Left kidney (tissue), 8 donors: ENCODE results near the gene CALCOCO2. TPM values are rescaled to one million over a fixed set of nuclear protein-coding genes. Genes with fewer than 3 reads are reported as not detected.
"Not testable (repeated sequence)": the region's sequence is repeated elsewhere in the genome, so short reads cannot be mapped to it uniquely, and the experiment has no call there.

Experiments used
- DNase-seq: peaks from one replicate; pipeline ENCODE4 v3.0.0-alpha.2; 2013
- long read RNA-seq, 8 donors: transcript quantifications; one replicate each; lab custom pipeline, GENCODE V29; 2026
- polyA plus RNA-seq: library from polyadenylated mRNA; unstranded; fragments of 120-200 nt; gene quantifications from one replicate; pipeline ENCODE4 v1.2.1, GENCODE V29; 2013; ENCODE audit not compliant: insufficient read length

CALCOCO2 gene, protein sequence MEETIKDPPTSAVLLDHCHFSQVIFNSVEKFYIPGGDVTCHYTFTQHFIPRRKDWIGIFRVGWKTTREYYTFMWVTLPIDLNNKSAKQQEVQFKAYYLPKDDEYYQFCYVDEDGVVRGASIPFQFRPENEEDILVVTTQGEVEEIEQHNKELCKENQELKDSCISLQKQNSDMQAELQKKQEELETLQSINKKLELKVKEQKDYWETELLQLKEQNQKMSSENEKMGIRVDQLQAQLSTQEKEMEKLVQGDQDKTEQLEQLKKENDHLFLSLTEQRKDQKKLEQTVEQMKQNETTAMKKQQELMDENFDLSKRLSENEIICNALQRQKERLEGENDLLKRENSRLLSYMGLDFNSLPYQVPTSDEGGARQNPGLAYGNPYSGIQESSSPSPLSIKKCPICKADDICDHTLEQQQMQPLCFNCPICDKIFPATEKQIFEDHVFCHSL
- 94.4 TPM for polyA plus RNA-seq
- long read RNA-seq, donor 1, transcript CALCOCO2-201 (13 exons, 3,682 nt) = major isoform, 8 of 16 reads
- long read RNA-seq, donor 1, partial matches to known transcripts = 0 of 16 reads
- long read RNA-seq, donor 1, other reads (novel, unspliced or antisense) = 0 of 16 reads
- long read RNA-seq, donor 2, transcript CALCOCO2-201 (13 exons, 3,682 nt) = major isoform, 10 of 19 reads
- long read RNA-seq, donor 2, partial matches to known transcripts = 0 of 19 reads
- long read RNA-seq, donor 2, other reads (novel, unspliced or antisense) = 0 of 19 reads
- long read RNA-seq, donor 3, transcript CALCOCO2-201 (13 exons, 3,682 nt) = major isoform, 10 of 12 reads
- long read RNA-seq, donor 3, partial matches to known transcripts = 0 of 12 reads
- long read RNA-seq, donor 3, other reads (novel, unspliced or antisense) = 0 of 12 reads
- long read RNA-seq, donor 4 = 0 reads
- long read RNA-seq, donor 5, transcript CALCOCO2-201 (13 exons, 3,682 nt) = major isoform, 13 of 35 reads
- long read RNA-seq, donor 5, partial matches to known transcripts = 18 of 35 reads
- long read RNA-seq, donor 5, other reads (novel, unspliced or antisense) = 0 of 35 reads
- long read RNA-seq, donor 6, partial matches to known transcripts = 0 of 4 reads
- long read RNA-seq, donor 6, other reads (novel, unspliced or antisense) = 0 of 4 reads
- long read RNA-seq, donor 7, transcript CALCOCO2-201 (13 exons, 3,682 nt) = major isoform, 10 of 12 reads
- long read RNA-seq, donor 7, partial matches to known transcripts = 0 of 12 reads
- long read RNA-seq, donor 7, other reads (novel, unspliced or antisense) = 0 of 12 reads
- long read RNA-seq, donor 8, partial matches to known transcripts = 0 of 3 reads
- long read RNA-seq, donor 8, other reads (novel, unspliced or antisense) = 0 of 3 reads

GRCh38 chr17:48830840-48831548 lies at the start of gene CALCOCO2:
Gene CALCOCO2, plus strand, starts transcription at chr17:48831035. Its CDS starts 10,673 bp downstream, at chr17:48841708.
- peak; percentile 92 for DNase-seq

GRCh38 chr17:48787828-48788227 lies 43.0 kb upstream of the CALCOCO2 start:
- no peak for DNase-seq

- DNase-seq = no peak
Measured at GRCh38 chr17:48790607-48791127, 40.2 kb upstream of the CALCOCO2 start.

GRCh38 chr17:48791128-48792032 lies 39.5 kb upstream of the CALCOCO2 start:
- peak; percentile 90 for DNase-seq

GRCh38 chr17:48792033-48792798 lies 38.6 kb upstream of the CALCOCO2 start:
- no peak for DNase-seq

DNA sequence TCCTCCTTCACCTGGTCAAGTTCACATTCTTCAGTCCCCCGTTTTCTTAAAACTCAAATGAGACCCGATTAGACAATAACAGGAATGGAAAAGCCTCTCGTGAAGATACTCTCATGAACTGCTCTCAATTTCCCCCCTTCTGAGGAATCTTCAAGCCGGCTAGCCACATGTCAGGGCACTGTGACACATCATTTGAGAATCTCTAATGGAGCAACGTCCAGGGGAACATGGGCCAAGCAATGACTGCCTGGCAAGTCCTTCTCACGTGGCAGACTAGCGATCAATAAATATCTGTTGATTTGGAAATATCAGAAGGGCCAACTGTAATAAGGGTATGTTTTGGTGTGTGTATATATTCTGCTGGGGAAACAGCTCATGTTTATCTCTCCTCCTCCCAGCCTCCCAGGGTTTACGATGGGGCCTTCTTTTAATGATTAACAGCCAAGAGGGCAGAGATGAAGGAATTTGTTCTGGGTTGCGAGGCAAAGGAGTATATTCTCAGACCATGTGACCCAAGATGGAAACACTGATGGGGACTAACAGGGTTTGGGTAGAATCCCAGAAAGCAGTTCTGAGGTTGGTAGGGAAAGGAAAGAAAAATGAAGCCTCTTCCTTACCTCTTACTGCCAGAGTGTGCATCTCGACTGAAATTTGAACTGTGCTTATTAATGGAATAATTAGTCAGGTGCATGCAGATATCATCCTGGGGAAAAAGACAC lies 35.2 kb upstream of the CALCOCO2 start:
- DNase-seq = peak; percentile 86

DNA sequence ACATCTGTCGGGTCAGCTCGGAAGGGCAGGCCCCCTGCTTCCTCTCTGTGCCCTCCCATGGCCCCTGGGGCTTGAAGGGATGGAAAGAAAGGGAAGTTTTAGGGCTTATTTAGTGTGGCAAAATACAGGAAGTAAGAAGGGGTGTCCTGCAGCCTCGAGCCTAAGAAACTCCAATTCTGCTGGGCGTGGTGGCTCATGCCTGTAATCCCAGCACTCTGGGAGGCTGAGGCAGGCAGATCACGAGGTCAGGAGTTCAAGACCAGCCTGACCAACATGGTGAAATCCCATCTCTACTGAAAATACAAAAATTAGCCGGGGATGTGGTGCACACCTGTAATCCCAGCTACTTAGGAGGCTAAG lies 34.7 kb upstream of the CALCOCO2 start:
- DNase-seq = not testable (repeated sequence)

DNA sequence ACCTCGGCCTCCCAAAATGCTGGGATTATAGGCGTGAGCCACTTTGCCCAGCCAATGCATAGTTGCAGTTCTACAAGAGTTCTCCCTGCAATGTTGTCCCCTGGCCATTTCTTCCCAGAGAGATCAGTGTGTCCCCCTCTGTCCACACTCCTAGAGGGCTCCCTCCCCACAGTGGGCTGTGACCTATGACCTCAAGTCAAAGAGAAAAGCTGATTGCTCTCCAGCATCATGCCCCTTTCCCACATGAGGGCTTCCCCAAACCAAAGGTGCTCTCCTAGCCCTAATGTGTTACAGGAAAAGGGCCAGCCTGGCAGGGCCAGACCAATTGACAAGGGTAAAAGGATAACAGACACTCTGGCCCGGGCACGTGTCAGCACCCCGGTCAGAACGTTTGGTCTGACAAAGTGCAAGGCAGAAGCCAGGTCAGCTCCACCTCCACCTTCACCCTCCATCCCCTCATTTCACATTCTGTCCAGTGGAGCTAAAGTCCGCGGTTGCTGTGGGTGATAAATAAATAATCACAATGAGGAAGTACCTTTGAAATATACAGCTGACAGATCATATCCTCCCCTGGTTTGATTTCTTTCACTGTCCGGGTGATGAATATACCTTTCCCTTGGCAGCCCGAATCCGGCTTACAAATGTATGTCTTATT lies 31.6 kb upstream of the CALCOCO2 start:
- DNase-seq = no peak

GRCh38 chr17:48800626-48801217 lies 30.1 kb upstream of the CALCOCO2 start:
- DNase-seq = no peak

DNA sequence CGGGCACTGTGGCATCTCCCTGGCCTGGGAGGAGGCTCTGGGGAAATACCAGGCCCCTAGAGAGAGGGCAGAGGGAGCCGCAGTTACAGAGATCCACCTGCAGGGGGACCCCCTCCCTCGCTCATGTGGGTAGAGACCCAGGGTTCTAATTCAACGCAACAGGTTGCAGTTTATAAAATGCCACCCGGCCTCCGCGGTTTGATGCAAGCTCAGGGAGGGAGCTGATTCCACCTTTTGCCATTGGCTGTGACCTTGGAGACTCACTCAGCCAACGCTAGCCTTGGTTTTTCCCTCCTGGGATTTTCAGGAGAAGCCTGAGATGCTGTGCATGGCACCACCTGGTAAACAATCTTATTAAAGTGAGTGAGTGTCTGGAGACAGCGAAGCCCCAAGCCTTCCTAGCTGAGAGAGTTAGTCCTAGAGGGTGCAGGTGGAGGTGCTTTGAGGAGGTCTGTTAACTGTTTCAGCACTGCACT lies 25.9 kb upstream of the CALCOCO2 start:
- peak; percentile 53 for DNase-seq

DNA sequence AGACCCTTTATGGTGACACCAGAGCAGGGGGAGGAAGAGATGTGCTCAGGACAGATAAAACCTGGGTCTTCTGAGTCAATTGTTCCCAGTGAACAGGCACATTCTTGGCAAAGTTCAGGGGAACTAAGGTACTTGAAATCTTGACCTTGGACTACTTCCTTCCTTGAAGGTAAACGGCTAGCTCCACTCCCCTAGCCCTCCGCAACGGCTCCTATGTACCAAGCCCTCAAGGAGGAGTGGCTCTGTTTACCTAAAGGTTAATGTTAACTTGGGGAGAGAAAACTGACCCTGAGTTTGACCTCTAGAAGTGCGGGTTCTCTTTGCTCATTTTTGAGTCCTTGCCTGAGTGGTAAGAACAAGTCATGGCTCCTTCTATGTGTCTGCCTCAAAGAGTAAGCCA lies 21.7 kb upstream of the CALCOCO2 start:
- DNase-seq = no peak

DNA sequence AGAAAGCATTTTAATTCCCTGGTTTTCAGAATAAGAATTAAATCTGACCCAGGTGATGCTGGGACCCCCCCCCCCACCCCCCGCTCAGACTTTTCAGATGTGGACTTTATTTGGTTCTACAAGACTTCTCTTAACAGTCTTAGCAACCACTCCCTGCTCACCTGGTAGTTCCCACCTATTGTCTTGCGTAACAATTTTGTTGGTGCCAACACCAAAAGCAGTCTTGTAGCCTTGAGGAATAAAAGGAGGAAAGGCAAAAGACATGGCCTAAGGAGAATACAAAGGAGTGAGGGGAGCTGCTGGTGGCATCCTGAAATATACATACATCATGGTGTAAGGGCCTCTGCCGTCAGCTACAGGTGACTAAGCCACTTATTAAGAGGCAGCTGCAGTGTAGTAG lies 18.8 kb upstream of the CALCOCO2 start:
- no peak for DNase-seq

- peak; percentile 55 for DNase-seq
Measured at GRCh38 chr17:48814504-48814903, 16.3 kb upstream of the CALCOCO2 start.

- no peak for DNase-seq
Measured at GRCh38 chr17:48815311-48815710, 15.5 kb upstream of the CALCOCO2 start.

DNA sequence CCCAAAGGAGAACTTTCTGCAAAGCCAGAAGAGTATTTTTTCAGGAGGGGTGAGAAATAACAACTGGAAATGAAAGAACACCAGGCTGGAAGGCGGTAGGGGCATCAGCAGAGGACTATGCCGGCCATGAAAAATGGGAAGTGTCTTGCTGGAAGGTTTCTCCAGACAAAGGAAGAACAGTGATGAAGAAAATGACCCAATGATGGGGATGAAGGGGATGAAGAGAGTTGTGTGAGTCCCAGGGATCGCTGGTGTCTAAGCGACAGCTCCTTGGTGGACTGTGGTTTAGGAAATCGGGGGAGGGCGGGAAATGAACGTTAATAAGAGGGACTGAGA lies 14.4 kb upstream of the CALCOCO2 start:
- no peak for DNase-seq

GRCh38 chr17:48816774-48817590 lies 13.9 kb upstream of the CALCOCO2 start, which contains the start of gene TTLL6:
Gene TTLL6, minus strand, starts transcription at chr17:48817229. Its CDS starts 157 bp downstream, at chr17:48817072.
- DNase-seq = peak; percentile 88
